Esophagus muscularis mucosa (tissue), 4 donors: ENCODE measurements around the gene UGT1A4. TPM values are rescaled to one million over a fixed set of nuclear protein-coding genes. Genes with fewer than 3 reads are reported as not detected.

Experiments
- DNase-seq: peaks from one replicate; pipeline ENCODE4 v3.0.0-alpha.2; 2017; ENCODE audit errors: extremely low spot score
- H3K27ac ChIP-seq, 4 donors: fragments of 200-600 bp; sonication (generic); replicated peaks in 1 of 4; 1 replicate in 3 of 4; 2 replicates in 1 of 4; pipeline ENCODE4 v1.5.1; 2016 to 2019; ENCODE audit warnings: mild to moderate bottlenecking in 1 of 4
- H3K27me3 ChIP-seq, 4 donors: fragments of 200-600 bp; sonication (generic); one replicate each; pipeline versions ENCODE4 v1.5.1 to v1.6.0; 2016 to 2019
- H3K36me3 ChIP-seq, 4 donors: fragments of 200-600 bp; sonication (generic); one replicate each; pipeline ENCODE4 v1.5.1; 2016 to 2019
- H3K4me1 ChIP-seq, 4 donors: fragments of 200-600 bp; sonication (generic); one replicate each; pipeline ENCODE4 v1.5.1; 2016 to 2019
- H3K4me3 ChIP-seq, 4 donors: fragments of 200-600 bp; sonication (generic); 1 replicate in 2 of 4; 2 replicates in 2 of 4; pipeline ENCODE4 v1.5.1; 2016 to 2019; ENCODE audit warnings: mild to moderate bottlenecking in 4 of 4, moderate library complexity in 1 of 4
- H3K9me3 ChIP-seq, 4 donors: fragments of 200-600 bp; sonication (generic); 1 replicate in 3 of 4; 2 replicates in 1 of 4; pipeline ENCODE4 v1.5.1; 2016 to 2019
- EP300 ChIP-seq: sonication (generic); formaldehyde crosslinking; IDR thresholded peaks from one replicate; pipeline ENCODE4 v1.6.1; 2017; ENCODE audit warnings: antibody characterized with exemption
- POLR2A ChIP-seq: fragments of 450-650 bp; IDR thresholded peaks from one replicate; pipeline ENCODE4 v1.6.1; 2017; ENCODE audit warnings: antibody characterized with exemption, moderate library complexity, mild to moderate bottlenecking, low read depth
- POLR2AphosphoS5 ChIP-seq, 2 donors: sonication (generic); formaldehyde crosslinking; IDR thresholded peaks; one replicate each; pipeline ENCODE4 v1.6.1; 2017; ENCODE audit warnings: antibody characterized with exemption in 2 of 2
- WGBS: methylation state at CpG from one replicate; pipeline ENCODE4 v1.1.5; 2018; 5-methylcytosine and 5-hydroxymethylcytosine counted together
- intact Hi-C: fragments of 100-400 bp; cut with DNase I; formaldehyde crosslinking; loops from one replicate; pipeline ENCODE4 v1.15.1; 2023
- total RNA-seq, 4 donors: library from RNA; depleted of rRNA; stranded (reverse); fragments of >200 nt; gene quantifications; one replicate each; pipeline versions ENCODE4 v1.1.0 to v1.2.1, GENCODE V29; 2016
- TF ChIP-seq, protein P1 (sequence below), 3 experiments: fragments of 200-600 bp in 2 of 3; fragments of 450-650 bp in 1 of 3; sonication (generic) in 2 of 3; IDR thresholded peaks; one replicate each; pipeline ENCODE4 v1.5.1; 2017 to 2019; ENCODE audit warnings: antibody characterized with exemption in 3 of 3, mild to moderate bottlenecking in 2 of 3, moderate library complexity in 1 of 3

UGT1A4 gene
- total RNA-seq, 4 donors from 2014 or later = not detected

DNA sequence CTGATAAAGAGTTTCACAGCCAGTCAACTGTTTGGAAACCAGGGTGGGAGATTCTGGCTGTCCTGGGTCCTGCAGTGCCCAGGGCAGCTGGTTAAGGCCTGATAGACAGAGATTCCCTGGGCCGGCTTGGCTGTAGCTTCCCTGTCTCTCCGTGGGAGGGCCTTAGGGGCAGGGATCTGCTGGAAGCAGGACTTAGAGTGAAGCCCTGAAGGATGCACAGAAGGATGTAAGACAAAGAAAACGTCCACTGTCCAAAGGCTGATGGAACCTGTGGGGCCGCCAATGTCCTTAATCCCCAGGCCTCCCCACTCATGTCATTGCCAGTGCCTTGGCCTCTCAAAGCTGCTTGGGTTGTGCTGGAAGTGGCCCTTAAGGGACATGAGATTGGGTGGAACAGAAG is 92.6 kb downstream of the UGT1A4 start:
- Histone ChIP-seq H3K9me3 (no peaks in the 10 kb centered on the region), H3K4me3 (no peak overlapping the region), H3K27ac (no peak overlapping the region), H3K36me3 (no peaks in the 10 kb centered on the region), H3K4me1 (no peaks in the 10 kb centered on the region), H3K27me3 (peaks cover 0 to 16% (median 0%) of the 10 kb centered on the region in 4 donors)
- no peak for DNase-seq
- WGBS = 68% methylated on average over 4 of the region's 4 CpGs
- TF ChIP-seq POLR2A (no peak), POLR2AphosphoS5 (IDR thresholded peaks at IDR 0.05) (no peak), EP300 (no peak)
- TF ChIP-seq, protein P1, sequence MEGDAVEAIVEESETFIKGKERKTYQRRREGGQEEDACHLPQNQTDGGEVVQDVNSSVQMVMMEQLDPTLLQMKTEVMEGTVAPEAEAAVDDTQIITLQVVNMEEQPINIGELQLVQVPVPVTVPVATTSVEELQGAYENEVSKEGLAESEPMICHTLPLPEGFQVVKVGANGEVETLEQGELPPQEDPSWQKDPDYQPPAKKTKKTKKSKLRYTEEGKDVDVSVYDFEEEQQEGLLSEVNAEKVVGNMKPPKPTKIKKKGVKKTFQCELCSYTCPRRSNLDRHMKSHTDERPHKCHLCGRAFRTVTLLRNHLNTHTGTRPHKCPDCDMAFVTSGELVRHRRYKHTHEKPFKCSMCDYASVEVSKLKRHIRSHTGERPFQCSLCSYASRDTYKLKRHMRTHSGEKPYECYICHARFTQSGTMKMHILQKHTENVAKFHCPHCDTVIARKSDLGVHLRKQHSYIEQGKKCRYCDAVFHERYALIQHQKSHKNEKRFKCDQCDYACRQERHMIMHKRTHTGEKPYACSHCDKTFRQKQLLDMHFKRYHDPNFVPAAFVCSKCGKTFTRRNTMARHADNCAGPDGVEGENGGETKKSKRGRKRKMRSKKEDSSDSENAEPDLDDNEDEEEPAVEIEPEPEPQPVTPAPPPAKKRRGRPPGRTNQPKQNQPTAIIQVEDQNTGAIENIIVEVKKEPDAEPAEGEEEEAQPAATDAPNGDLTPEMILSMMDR (IDR thresholded peaks at IDR 0.05) = no peak
- intact Hi-C loops = no loop called here

DNA sequence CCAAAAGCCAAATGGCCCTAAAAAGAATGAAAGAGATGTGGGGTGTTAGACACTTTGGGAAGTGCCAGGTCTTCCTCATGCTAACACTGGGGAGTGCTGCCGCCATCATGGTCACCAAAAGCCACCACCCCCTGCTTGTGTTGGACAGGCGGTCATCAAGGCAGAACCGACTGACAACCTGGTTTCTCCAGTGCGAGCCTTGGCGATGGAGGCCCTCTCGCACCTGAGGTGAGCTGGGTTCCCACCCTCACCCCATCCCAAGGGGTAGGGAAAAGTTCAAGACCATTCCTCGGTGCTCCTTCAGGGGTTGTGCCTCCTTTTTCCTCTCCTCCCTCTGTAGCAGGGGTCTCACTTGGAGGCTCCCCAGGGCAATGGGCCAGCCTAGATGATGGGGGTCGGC is 93.2 kb downstream of the UGT1A4 start:
- Histone ChIP-seq H3K27ac (no peak overlapping the region), H3K4me3 (no peak overlapping the region), H3K36me3 (no peaks in the 10 kb centered on the region), H3K4me1 (no peaks in the 10 kb centered on the region), H3K27me3 (peaks cover 0 to 16% (median 0%) of the 10 kb centered on the region in 4 donors), H3K9me3 (no peaks in the 10 kb centered on the region)
- 94% methylated on average over 8 of the region's 8 CpGs for WGBS
- TF ChIP-seq POLR2A (no peak), POLR2AphosphoS5 (IDR thresholded peaks at IDR 0.05) (no peak), EP300 (no peak)
- TF ChIP-seq, protein P1 (IDR thresholded peaks at IDR 0.05) = no peak
- intact Hi-C loops = no loop called here
- DNase-seq = no peak

DNA sequence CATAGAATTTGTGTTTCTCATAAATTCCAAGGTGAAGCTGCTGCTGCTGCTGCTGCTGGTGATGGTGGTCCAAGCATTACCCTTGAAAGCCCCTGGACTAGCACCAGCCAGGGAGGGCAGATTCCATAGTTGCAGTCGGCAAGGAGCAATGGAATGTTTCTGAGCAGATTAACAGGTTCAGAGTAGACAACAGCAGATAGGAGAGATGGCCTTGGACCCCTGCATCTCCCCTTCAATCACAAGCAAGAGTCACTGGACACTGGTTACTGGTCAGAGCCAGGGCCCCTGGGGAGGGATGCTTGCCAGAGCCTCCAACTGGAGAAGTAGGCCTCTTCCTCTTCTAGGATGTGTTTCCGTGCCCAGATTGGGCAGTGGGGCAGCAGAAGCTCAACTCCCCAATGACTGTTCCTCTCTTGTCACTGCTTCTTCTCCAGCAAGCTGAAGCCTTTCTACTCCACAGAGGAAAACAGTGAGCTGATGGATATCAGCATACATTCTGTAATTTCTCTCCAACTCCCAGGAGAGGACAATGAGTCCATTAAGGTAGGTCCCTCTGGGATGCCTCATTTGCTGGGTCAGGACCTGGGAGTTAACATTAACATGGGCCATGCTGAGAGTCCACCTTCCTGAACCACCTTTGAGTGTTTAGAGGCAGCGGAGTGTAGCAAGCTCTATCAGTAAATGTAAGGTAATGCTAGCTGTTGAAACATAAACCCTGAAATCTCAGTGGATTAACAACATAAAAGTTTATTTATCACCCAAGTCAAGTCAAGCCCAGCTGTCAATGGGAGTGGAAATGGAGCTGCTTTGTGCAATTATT is 94.9 kb downstream of the UGT1A4 start:
- TF ChIP-seq POLR2AphosphoS5 (IDR thresholded peaks at IDR 0.05) = no peak
- TF ChIP-seq, protein P1 (IDR thresholded peaks at IDR 0.05) = no peak
- no peak for TF ChIP-seq EP300
- no peak for TF ChIP-seq POLR2A
- Histone ChIP-seq H3K4me1 (no peaks in the 10 kb centered on the region), H3K36me3 (no peaks in the 10 kb centered on the region), H3K27ac (no peak overlapping the region), H3K9me3 (no peaks in the 10 kb centered on the region), H3K4me3 (no peak overlapping the region), H3K27me3 (peaks cover 0 to 3% (median 0%) of the 10 kb centered on the region in 4 donors)
- DNase-seq = no peak
- 69% methylated on average over 3 of the region's 3 CpGs for WGBS
- intact Hi-C loops = no loop called here

DNA sequence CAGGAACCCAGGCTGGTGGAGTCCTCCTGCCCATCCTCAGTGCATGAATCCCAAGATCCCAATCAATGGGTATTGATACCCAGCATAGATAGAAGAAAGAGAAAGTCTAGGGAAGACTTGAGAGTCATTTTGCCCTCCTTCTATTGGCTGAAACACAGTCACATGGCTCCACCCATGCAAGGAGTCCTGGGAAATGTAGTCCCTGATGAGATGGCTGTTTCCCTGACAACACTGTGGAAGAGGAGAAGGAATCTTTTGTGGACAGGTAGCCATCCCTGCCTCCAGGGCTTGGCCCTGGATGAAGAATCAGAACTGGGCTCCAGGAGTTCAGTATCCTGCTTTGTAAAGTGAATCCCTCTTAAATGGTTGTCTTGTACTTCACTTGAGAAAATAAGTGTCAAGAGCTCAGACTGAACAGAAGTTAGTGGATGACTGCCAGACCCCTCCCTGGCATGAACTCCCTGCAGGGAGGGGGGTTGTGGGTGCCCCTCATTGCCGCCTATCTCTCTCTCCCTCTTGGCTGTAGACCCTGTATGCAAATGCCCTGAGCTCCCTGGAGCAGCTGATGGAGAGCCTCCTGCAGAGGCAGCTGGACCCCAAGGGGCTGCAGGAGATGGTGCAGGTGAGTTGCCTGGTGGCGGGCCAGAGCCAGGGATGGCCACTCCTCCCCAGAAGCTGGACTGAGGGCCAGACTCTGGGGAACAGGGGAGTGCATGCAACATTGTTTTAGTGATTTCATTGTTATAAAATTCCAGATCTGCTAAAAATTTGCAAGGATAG is 95.7 kb downstream of the UGT1A4 start:
- TF ChIP-seq, protein P1 (IDR thresholded peaks at IDR 0.05) = no peak
- TF ChIP-seq POLR2AphosphoS5 (IDR thresholded peaks at IDR 0.05) (no peak), POLR2A (no peak), EP300 (no peak)
- Histone ChIP-seq H3K4me1 (no peaks in the 10 kb centered on the region), H3K9me3 (no peaks in the 10 kb centered on the region), H3K27ac (no peak overlapping the region), H3K27me3 (peaks cover 0 to 5% (median 0%) of the 10 kb centered on the region in 4 donors), H3K4me3 (no peak overlapping the region), H3K36me3 (no peaks in the 10 kb centered on the region)
- WGBS = 30% methylated on average over 2 of the region's 2 CpGs
- intact Hi-C loops = no loop called here
- no peak for DNase-seq
